ENCODE measurements around the gene ZFP91. TPM values are rescaled to one million over a fixed set of nuclear protein-coding genes. Genes with fewer than 3 reads are reported as not detected.

The ZFP91 gene
- total and polyA plus RNA-seq, 9 of the 15 experiments (the other 6 are each of a cell fraction or from before 2014, with no cell fraction given) = 17.6 to 58.3 (median 34.0) TPM

Other genes with a start within 250 kb of the ZFP91 start
Only the 7 nearest of the 8 such genes appear.
- not detected in 2 replicates for gene OR5B3, start 172.2 kb upstream of the ZFP91 start, total RNA-seq (2014; rRNA removed)
- gene OR5B3, start 172.2 kb upstream of the ZFP91 start, total RNA-seq (2014; rRNA removed; fragmentation: Illumina TruSeq; extraction: Trizol) = not detected in 2 replicates
- not detected in 2 replicates for gene OR5B3, start 172.2 kb upstream of the ZFP91 start, total RNA-seq (2015; rRNA removed; fragmentation: Illumina TruSeq; extraction: Trizol)
- gene OR5B3, start 172.2 kb upstream of the ZFP91 start, total RNA-seq (2021) = not detected in 2 replicates
- gene OR5B3, start 172.2 kb upstream of the ZFP91 start, polyA plus RNA-seq (2011; rRNA removed) = not detected in 2 replicates
- not detected in 2 replicates for gene OR5B3, start 172.2 kb upstream of the ZFP91 start, polyA plus RNA-seq (2014; fragmentation: Illumina TruSeq; extraction: Trizol)
- not detected for gene OR5B3, start 172.2 kb upstream of the ZFP91 start, polyA plus RNA-seq (2014; fragmentation: Nextera tagmentation; extraction: Ambion mirVana)
- not detected in 2 replicates for gene OR5B3, start 172.2 kb upstream of the ZFP91 start, polyA plus RNA-seq (2014; rRNA removed)
- not detected in 2 replicates for gene OR5B2, start 150.9 kb upstream of the ZFP91 start, total RNA-seq (2014; rRNA removed)
- not detected in 2 replicates for gene OR5B2, start 150.9 kb upstream of the ZFP91 start, total RNA-seq (2014; rRNA removed; fragmentation: Illumina TruSeq; extraction: Trizol)
- not detected in 2 replicates for gene OR5B2, start 150.9 kb upstream of the ZFP91 start, total RNA-seq (2015; rRNA removed; fragmentation: Illumina TruSeq; extraction: Trizol)
- gene OR5B2, start 150.9 kb upstream of the ZFP91 start, total RNA-seq (2021) = not detected in 2 replicates
- not detected in 2 replicates for gene OR5B2, start 150.9 kb upstream of the ZFP91 start, polyA plus RNA-seq (2011; rRNA removed)
- not detected in 2 replicates for gene OR5B2, start 150.9 kb upstream of the ZFP91 start, polyA plus RNA-seq (2014; fragmentation: Illumina TruSeq; extraction: Trizol)
- gene OR5B2, start 150.9 kb upstream of the ZFP91 start, polyA plus RNA-seq (2014; fragmentation: Nextera tagmentation; extraction: Ambion mirVana) = not detected
- not detected in 2 replicates for gene OR5B2, start 150.9 kb upstream of the ZFP91 start, polyA plus RNA-seq (2014; rRNA removed)
- gene OR5B12, start 136.8 kb upstream of the ZFP91 start, total RNA-seq (2014; rRNA removed) = not detected in 2 replicates
- gene OR5B12, start 136.8 kb upstream of the ZFP91 start, total RNA-seq (2014; rRNA removed; fragmentation: Illumina TruSeq; extraction: Trizol) = not detected in 2 replicates
- not detected in 2 replicates for gene OR5B12, start 136.8 kb upstream of the ZFP91 start, total RNA-seq (2015; rRNA removed; fragmentation: Illumina TruSeq; extraction: Trizol)
- gene OR5B12, start 136.8 kb upstream of the ZFP91 start, total RNA-seq (2021) = not detected in 2 replicates
- not detected in 2 replicates for gene OR5B12, start 136.8 kb upstream of the ZFP91 start, polyA plus RNA-seq (2011; rRNA removed)
- not detected in 2 replicates for gene OR5B12, start 136.8 kb upstream of the ZFP91 start, polyA plus RNA-seq (2014; fragmentation: Illumina TruSeq; extraction: Trizol)
- gene OR5B12, start 136.8 kb upstream of the ZFP91 start, polyA plus RNA-seq (2014; fragmentation: Nextera tagmentation; extraction: Ambion mirVana) = not detected
- gene OR5B12, start 136.8 kb upstream of the ZFP91 start, polyA plus RNA-seq (2014; rRNA removed) = 0.20 TPM in 1 of 2 replicates, not detected in the other
- gene OR5B21, start 71.0 kb upstream of the ZFP91 start, total RNA-seq (2014; rRNA removed) = not detected in 2 replicates
- gene OR5B21, start 71.0 kb upstream of the ZFP91 start, total RNA-seq (2014; rRNA removed; fragmentation: Illumina TruSeq; extraction: Trizol) = not detected in 2 replicates
- not detected in 2 replicates for gene OR5B21, start 71.0 kb upstream of the ZFP91 start, total RNA-seq (2015; rRNA removed; fragmentation: Illumina TruSeq; extraction: Trizol)
- not detected in 2 replicates for gene OR5B21, start 71.0 kb upstream of the ZFP91 start, total RNA-seq (2021)
- gene OR5B21, start 71.0 kb upstream of the ZFP91 start, polyA plus RNA-seq (2011; rRNA removed) = not detected in 2 replicates
- gene OR5B21, start 71.0 kb upstream of the ZFP91 start, polyA plus RNA-seq (2014; fragmentation: Illumina TruSeq; extraction: Trizol) = not detected in 2 replicates
- not detected for gene OR5B21, start 71.0 kb upstream of the ZFP91 start, polyA plus RNA-seq (2014; fragmentation: Nextera tagmentation; extraction: Ambion mirVana)
- gene OR5B21, start 71.0 kb upstream of the ZFP91 start, polyA plus RNA-seq (2014; rRNA removed) = not detected in 2 replicates
- 0.73 and 0.94 TPM in 2 replicates for gene LPXN, start 3.2 kb upstream of the ZFP91 start, total RNA-seq (2014; rRNA removed)
- gene LPXN, start 3.2 kb upstream of the ZFP91 start, total RNA-seq (2014; rRNA removed; fragmentation: Illumina TruSeq; extraction: Trizol) = 1.3 and 1.7 TPM in 2 replicates
- 2.0 and 2.4 TPM in 2 replicates for gene LPXN, start 3.2 kb upstream of the ZFP91 start, total RNA-seq (2015; rRNA removed; fragmentation: Illumina TruSeq; extraction: Trizol)
- gene LPXN, start 3.2 kb upstream of the ZFP91 start, total RNA-seq (2021) = 1.7 and 1.8 TPM in 2 replicates
- 2.7 and 3.1 TPM in 2 replicates for gene LPXN, start 3.2 kb upstream of the ZFP91 start, polyA plus RNA-seq (2011; rRNA removed)
- 2.0 and 2.2 TPM in 2 replicates for gene LPXN, start 3.2 kb upstream of the ZFP91 start, polyA plus RNA-seq (2014; fragmentation: Illumina TruSeq; extraction: Trizol)
- gene LPXN, start 3.2 kb upstream of the ZFP91 start, polyA plus RNA-seq (2014; fragmentation: Nextera tagmentation; extraction: Ambion mirVana) = 1 to 10 TPM; 2.0 to 3.1 TPM
- 1.1 and 2.2 TPM in 2 replicates for gene LPXN, start 3.2 kb upstream of the ZFP91 start, polyA plus RNA-seq (2014; rRNA removed)
- gene CNTF, start 43.6 kb downstream of the ZFP91 start, total RNA-seq (2014; rRNA removed) = 1.2 and 1.7 TPM in 2 replicates
- 4.3 and 4.9 TPM in 2 replicates for gene CNTF, start 43.6 kb downstream of the ZFP91 start, total RNA-seq (2014; rRNA removed; fragmentation: Illumina TruSeq; extraction: Trizol)
- 4.6 and 5.0 TPM in 2 replicates for gene CNTF, start 43.6 kb downstream of the ZFP91 start, total RNA-seq (2015; rRNA removed; fragmentation: Illumina TruSeq; extraction: Trizol)
- 3.1 and 3.2 TPM in 2 replicates for gene CNTF, start 43.6 kb downstream of the ZFP91 start, total RNA-seq (2021)
- gene CNTF, start 43.6 kb downstream of the ZFP91 start, polyA plus RNA-seq (2011; rRNA removed) = 1.6 and 1.7 TPM in 2 replicates
- gene CNTF, start 43.6 kb downstream of the ZFP91 start, polyA plus RNA-seq (2014; fragmentation: Illumina TruSeq; extraction: Trizol) = 2.2 and 2.9 TPM in 2 replicates
- under 1 TPM; 0.17 to 0.71 TPM for gene CNTF, start 43.6 kb downstream of the ZFP91 start, polyA plus RNA-seq (2014; fragmentation: Nextera tagmentation; extraction: Ambion mirVana)
- gene CNTF, start 43.6 kb downstream of the ZFP91 start, polyA plus RNA-seq (2014; rRNA removed) = 1.2 and 2.3 TPM in 2 replicates
- gene GLYAT, start 152.9 kb downstream of the ZFP91 start, total RNA-seq (2014; rRNA removed) = not detected in 2 replicates
- gene GLYAT, start 152.9 kb downstream of the ZFP91 start, total RNA-seq (2014; rRNA removed; fragmentation: Illumina TruSeq; extraction: Trizol) = not detected in 2 replicates
- gene GLYAT, start 152.9 kb downstream of the ZFP91 start, total RNA-seq (2015; rRNA removed; fragmentation: Illumina TruSeq; extraction: Trizol) = not detected in 2 replicates
- gene GLYAT, start 152.9 kb downstream of the ZFP91 start, total RNA-seq (2021) = not detected in 2 replicates
- not detected in 2 replicates for gene GLYAT, start 152.9 kb downstream of the ZFP91 start, polyA plus RNA-seq (2011; rRNA removed)
- not detected in 2 replicates for gene GLYAT, start 152.9 kb downstream of the ZFP91 start, polyA plus RNA-seq (2014; fragmentation: Illumina TruSeq; extraction: Trizol)
- gene GLYAT, start 152.9 kb downstream of the ZFP91 start, polyA plus RNA-seq (2014; fragmentation: Nextera tagmentation; extraction: Ambion mirVana) = not detected
- 0.47 TPM in 1 of 2 replicates, not detected in the other for gene GLYAT, start 152.9 kb downstream of the ZFP91 start, polyA plus RNA-seq (2014; rRNA removed)

Measured in K562 (cell line).